Measurements from ENCODE around the gene KCNK16.
"Not testable (repeated sequence)": the region's sequence is repeated elsewhere in the genome, so short reads cannot be mapped to it uniquely, and the experiment has no call there.

KCNK16 gene

DNA sequence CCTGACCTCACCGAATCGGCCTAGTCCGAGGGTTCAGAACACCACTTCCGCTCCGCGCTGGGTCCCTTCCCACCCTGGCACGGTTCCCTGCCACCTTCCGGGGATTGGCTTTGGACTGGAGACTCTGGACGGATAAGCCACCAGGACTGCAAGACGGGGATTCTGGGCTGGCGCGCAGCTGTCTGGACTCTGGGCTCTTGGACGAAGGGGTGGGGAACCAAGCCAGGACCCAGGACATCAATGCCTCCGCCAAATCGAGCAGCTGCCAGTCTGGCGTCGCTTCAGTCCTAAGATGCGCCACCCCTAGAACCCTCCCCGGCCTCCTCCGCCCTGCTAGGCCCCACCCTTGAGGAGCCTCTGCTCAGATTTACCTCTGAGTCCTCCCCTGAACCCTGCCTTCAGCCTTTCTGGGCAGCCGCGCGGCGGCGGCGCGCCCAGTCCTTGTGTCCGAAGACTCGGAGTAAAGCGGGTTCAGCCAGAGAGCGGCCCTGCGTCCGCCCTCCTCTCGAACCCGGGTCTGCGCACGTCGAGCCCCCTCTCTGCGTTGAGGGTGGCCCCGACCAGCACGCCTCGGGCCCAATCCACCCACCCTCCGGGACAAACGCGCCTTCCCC, 9.5 kb downstream of the KCNK16 start:
- DNase-seq (ENCODE audit: low read depth in 2 of 3, low spot score in 1 of 3): no peak

GRCh38 chr6:39310542-39310941, 12.0 kb downstream of the KCNK16 start:
- DNase-seq (ENCODE audit: low read depth in 2 of 3, low spot score in 1 of 3): no peak

DNA sequence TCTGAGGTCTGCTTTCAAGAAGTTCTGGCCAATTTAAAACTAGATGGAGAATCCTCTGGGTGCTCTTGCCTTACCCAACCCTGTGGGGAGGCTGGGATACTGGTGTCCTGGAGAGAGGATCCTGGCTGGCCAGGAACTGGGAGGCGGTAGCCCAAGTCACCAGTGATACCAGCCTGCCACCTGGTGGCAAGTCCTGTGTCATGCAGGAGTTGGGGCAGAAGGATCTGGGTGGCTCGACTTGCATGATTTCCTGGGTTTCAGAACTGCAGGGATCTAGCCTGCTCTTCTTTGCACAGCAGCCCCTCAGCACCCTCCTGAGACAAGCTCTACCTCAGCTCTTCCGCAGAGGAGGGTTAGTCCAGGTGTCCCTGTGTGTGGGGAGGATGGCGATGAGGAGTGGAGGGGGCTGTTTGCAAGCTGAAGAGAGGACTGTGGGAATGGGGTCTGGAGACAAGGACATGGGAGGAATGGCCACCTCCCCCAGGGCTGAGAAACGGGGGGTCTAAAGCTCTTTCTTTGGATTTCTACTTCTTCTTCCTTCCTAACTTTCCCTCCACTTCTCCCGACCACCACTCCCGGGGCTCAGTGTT, 12.5 kb downstream of the KCNK16 start:
- peak; percentile 45 to 62 (median 57) for DNase-seq (ENCODE audit: low read depth in 2 of 3, low spot score in 1 of 3)

GRCh38 chr6:39307462-39307861, 15.0 kb downstream of the KCNK16 start:
- DNase-seq (ENCODE audit: low read depth in 2 of 3, low spot score in 1 of 3): no peak

DNA sequence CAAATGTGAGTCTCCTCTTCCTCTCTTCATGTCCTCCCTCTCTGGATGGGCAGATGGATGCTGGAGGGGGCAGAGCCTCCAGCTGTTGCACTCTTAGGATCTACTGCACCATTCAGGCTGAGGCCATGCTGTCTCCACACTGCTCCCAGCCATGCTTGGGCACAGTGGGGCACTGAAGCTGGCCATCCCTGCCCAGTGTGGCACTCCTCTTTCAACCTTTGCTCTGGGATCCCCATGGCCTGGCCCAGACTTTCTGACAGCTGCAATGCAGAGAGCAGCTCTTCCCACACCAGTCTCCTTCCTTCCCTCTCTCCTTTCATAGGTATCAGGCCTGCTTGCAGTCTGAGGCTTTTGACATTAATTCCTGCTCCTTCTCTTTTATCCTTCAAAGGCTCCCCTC, 17.6 kb downstream of the KCNK16 start:
- DNase-seq (ENCODE audit: low read depth in 2 of 3, low spot score in 1 of 3): no peak

DNA sequence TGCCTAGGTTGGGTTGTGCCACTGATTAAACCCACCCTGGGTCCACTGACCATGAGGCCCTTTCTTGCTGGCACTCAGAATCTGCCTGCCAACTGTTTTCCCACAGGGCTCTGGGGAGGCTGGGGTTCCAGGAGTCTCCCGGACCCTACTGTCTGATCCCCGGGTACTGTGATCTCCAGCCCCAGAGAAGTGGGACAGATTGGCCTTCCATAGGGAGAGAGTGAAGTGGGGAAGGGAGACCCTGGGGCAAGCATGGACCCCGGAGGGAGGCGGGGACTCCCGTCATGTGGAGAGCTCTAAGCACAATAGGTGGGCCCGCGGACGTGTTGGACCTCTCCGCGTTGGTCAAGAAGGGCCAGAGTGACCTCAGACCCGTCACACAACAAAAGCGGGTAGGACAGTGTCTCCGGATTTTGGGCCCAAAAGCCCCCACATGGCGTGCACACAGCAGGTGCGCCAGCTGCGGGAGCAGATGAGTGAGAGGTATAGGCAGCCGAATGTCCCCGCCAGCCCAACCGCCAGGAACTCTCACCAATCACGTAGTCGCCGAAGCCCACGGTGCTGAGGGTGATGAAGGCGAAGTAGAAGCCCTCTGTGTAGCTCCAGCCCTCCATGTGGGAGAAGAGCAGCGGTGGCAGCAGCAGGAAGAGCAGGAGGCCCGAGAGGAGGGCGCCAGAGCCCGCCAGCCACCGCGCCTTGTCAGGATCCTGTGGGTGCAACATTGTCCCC, 18.9 kb downstream of the KCNK16 start:
- DNase-seq (ENCODE audit: low read depth in 2 of 3, low spot score in 1 of 3): no peak

GRCh38 chr6:39302669-39303424, 19.7 kb downstream of the KCNK16 start:
- peak; percentile 78 to 90 (median 85) for DNase-seq (ENCODE audit: low read depth in 2 of 3, low spot score in 1 of 3)

- no peak for DNase-seq (ENCODE audit: low read depth in 2 of 3, low spot score in 1 of 3)
Measured at GRCh38 chr6:39302011-39302410, 20.5 kb downstream of the KCNK16 start.

DNA sequence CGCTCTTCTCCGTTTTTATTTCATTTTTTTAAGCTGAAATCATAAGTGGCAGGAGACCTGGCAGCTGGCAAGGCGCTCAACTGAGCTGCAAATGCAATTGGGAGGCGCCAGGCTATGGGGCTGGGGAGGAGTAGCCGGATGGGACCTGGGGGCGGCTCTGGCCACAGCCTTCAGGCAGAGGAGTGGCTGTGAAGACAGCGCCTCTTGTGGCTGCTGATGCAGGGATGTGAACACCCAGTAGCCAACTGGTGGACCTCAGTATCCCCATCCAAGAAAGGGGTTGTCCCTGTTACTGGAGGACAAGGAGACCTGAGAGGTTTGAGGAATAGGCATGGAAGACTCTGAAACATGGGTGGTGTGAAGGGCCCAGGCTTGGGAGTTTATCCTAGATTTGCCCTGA, 20.9 kb downstream of the KCNK16 start:
- no peak for DNase-seq (ENCODE audit: low read depth in 2 of 3, low spot score in 1 of 3)

DNA sequence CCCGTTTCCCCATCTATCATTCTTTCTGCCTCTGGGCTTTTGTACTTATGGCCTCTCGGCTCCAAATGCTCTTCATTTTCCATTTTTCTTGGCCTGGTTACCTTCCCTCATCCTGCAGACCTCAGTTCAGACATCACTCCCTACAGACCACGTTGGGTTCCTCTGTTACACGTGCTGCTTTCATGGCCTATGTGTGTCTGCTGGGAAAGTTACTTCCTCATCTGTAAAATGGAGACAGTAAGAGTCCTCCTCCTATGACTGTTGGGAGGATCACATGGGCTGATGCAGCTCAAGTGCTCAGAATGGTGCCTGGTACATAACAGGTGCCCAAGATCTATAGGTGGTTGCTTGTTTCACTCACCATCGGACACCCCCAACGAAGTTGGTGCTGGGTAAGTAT, 21.8 kb downstream of the KCNK16 start:
- no peak for DNase-seq (ENCODE audit: low read depth in 2 of 3, low spot score in 1 of 3)

GRCh38 chr6:39298061-39298460, 24.4 kb downstream of the KCNK16 start:
- no peak for DNase-seq (ENCODE audit: low read depth in 2 of 3, low spot score in 1 of 3)

DNA sequence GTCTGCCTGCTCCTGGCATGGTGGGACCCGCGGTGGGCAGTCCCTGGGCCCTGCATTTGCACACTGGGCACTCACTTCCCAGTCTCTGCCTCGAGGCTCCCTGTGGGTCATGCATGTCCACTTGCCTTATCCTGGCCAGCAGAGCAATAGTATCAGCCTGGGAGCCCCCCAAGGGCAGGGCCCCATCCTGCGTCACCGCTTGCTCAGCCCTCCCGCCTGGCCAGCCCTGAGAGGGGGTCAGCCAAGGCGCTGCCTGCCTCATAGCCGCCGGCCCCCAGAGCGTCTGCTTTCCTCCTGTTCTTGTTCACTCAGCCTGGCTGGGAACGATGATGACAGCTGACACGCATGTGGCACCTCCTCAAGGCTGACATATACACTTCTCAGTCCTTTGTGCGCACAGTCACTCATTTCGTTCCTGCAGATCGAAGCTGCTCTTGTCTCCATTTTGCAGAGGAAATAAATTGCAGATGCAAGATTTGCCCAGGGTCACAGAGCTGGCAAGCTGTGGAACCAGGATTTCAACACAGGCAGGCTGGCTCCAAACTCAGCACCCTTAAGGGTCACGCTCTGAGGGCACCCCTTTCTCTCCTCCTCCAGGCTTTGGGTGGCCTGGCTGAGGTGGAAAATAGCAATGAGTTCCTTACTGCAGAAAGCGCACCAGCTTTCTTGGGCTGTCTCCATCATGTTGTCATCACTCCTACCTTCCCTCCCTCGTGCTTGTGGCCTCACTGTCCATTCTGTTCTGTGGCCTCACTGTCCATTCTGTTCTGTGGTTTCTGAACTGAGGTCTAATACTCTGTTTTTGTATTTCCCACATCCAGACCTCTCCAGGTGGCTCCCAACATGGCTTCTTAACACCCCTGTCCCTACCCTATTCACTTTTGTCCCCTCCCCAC, 25.5 kb downstream of the KCNK16 start:
- DNase-seq (ENCODE audit: low read depth in 2 of 3, low spot score in 1 of 3): no peak

DNA sequence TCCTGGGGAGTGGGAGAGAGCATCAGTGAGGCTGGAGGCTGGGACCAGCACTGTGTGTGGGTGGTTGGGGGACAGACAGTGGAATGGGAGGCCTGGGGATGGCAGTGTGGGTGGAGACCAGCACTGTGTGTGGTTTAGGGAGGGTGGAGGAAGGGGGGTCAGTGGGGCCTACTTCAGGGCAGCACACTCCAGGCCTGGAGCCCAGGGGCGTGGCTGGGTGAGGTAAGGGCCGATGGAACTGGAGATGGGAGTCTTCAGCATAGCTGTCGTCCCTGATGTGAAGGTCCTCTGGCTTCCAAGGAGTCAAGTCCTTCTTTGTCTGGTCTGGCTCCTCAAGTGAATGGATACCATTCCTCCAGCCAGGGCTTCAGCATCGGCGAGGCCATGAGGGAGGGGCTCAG, 26.9 kb downstream of the KCNK16 start:
- no peak for DNase-seq (ENCODE audit: low read depth in 2 of 3, low spot score in 1 of 3)

GRCh38 chr6:39294899-39295298, 27.6 kb downstream of the KCNK16 start:
- DNase-seq (ENCODE audit: low read depth in 2 of 3, low spot score in 1 of 3): no peak

DNA sequence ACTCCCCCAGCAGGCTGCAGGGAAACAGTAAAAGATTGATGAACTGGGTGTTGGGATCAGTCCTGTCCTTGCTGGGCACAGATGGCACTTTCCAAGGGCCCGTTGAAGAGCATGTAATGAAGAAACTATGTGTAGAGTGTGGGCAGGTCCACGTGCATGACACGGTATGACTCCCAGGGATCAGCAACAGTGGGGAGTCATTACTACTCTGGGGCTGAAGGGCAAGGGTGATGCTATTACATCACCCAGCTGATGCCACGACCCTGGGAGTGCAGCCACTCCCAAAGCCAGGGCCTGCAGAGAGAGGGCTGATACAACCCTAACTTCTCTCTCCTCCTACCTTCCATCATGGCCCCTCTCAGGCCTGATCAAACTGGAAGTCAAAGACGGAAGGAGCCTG, 28.4 kb downstream of the KCNK16 start:
- DNase-seq (ENCODE audit: low read depth in 2 of 3, low spot score in 1 of 3): no peak

DNA sequence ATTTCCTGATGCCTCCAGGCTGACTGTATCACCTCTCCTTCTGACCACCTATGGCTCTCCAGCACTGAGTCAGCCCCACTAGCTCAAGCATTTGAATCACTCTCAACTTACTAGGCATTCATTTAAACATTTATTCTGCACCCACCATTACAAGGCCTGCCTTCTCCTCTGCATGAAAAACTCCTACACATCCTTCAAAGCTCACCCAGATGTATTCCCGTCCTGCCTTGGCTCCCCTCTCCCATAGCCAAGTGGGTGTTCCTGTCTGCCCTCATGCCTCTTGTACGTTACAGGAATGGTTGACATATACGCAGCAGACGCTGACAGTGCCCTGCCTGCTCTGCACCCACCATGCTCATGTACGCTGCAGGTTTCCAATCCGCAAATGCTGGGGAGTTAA, 29.9 kb downstream of the KCNK16 start:
- no peak for DNase-seq (ENCODE audit: low read depth in 2 of 3, low spot score in 1 of 3)

- no peak for DNase-seq (ENCODE audit: low read depth in 2 of 3, low spot score in 1 of 3)
Measured at GRCh38 chr6:39289490-39289889, 33.0 kb downstream of the KCNK16 start.

GRCh38 chr6:39287601-39288000, 34.9 kb downstream of the KCNK16 start:
- no peak for DNase-seq (ENCODE audit: low read depth in 2 of 3, low spot score in 1 of 3)

GRCh38 chr6:39286596-39286995, 35.9 kb downstream of the KCNK16 start:
- DNase-seq (ENCODE audit: low read depth in 2 of 3, low spot score in 1 of 3): not testable (repeated sequence)

GRCh38 chr6:39282774-39283173, 39.7 kb downstream of the KCNK16 start:
- DNase-seq (ENCODE audit: low read depth in 2 of 3, low spot score in 1 of 3): no peak
